DMS79 treated with DMSO at 0.1 percent for 48 hours (cell line): Measurements from ENCODE around the gene ADRM1.

Source experiments
- DNase-seq: peaks from one replicate; lab custom pipeline; 2025; lab: John Stamatoyannopoulos, UW

ADRM1 gene

DNA sequence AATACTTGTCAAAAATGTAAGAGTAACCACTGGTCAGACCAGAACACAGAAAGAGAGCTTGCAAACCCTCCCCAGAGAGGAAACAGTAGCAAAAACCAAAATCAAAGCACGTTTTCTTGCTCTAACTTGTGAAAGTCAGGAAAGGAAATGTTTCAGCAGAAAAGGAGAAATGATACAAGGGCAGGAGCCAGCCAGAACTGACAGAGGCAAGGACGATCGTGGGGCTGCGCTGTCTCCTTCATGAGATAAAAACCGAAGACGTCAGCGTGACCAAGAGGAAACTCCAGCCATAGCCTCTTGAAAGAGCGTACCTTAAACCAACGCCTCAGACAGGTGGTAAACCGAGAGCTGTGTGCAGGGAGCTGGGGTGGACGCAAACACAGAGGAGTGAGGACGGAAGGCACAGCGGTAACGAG lies 36.9 kb downstream of the ADRM1 start:
- no peak for DNase-seq

DNA sequence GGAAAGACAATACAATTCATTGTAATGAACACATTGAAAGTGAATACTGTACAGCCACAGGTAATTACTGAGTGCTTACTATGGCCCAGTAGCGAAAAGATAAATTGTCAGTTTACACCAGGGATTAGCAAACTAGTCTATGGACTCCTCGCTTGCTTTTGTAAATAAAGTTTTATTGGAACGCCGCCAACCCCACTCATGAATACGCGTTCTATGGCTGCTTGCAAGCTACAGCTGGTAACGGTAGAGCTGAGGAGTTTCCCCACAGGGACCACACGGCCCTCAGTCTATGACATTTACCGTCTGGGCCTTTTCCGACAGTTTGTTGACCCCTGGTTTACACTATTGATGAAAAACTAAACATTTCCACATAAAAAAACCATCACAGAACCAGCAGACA lies 40.1 kb downstream of the ADRM1 start:
- no peak for DNase-seq

DNA sequence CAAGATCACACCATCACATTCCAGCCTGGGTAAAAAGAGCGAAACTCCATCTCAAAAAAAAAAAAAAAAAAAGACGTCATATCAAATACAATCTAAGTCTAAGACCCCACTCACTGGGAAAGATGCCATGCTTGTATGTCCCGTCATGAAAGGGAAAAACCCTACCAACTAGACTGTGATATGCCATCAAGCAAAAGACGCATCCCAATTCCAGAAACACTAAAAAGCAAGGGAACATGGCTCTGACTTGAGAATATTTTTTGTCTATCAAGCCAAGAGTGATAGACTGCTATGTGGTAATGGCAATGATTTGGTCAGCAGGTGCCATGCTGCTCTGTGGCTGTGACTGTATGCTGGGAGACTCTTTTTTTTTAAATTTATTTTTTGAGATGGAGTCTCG lies 41.3 kb downstream of the ADRM1 start:
- no peak for DNase-seq

DNA sequence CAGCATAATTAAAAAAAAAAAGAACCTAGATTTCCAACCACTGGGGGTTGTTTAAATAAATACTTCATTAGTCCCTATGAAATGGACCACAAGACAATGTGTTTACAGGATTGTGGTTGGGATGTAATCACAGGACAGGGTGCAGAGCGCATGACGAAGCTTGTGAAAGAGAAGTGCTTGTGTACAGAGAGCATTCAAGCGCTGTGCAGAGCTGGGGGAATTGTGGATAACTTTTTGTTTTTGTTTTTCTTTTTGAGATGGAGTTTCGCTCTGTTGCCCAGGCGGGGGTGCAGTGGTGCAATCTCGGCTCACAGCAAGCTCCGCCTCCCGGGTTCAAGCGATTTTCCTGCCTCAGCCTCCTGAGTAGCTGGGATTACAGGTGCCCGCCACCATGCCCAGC lies 42.0 kb downstream of the ADRM1 start:
- no peak for DNase-seq

DNA sequence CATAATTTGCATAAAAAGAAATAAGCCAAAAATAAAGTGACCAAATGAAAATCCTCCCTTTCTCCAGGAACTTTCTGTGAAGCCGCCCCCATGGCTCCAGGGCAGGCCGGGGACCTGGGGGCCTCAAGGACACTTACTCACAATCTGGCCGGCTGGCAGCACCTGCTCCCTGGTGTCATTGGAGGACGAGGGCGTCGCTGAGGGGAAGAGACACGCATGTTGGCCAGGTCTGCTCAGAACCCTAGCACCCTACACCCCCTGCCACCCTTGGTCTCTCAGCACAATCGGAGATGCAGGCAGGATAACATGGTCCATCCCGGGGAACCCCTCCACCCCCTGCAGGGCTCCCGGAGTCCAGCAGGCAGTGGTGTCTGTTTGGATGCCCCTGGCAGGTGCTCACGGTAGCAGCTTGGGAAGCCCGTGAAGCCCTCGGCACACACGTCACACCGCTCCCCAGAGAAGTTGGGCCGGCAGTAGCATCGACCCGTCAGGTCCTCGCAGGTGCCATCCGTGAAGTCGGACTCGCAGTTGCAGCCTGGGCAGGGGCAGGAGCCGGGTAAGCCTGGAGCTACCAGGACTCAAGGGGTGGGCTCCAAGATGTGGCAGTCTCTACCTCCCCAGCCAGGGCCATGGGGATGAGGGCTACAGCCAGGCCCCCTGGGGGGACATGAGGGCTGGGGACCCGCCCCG lies 43.0 kb downstream of the ADRM1 start:
- DNase-seq = no peak

DNA sequence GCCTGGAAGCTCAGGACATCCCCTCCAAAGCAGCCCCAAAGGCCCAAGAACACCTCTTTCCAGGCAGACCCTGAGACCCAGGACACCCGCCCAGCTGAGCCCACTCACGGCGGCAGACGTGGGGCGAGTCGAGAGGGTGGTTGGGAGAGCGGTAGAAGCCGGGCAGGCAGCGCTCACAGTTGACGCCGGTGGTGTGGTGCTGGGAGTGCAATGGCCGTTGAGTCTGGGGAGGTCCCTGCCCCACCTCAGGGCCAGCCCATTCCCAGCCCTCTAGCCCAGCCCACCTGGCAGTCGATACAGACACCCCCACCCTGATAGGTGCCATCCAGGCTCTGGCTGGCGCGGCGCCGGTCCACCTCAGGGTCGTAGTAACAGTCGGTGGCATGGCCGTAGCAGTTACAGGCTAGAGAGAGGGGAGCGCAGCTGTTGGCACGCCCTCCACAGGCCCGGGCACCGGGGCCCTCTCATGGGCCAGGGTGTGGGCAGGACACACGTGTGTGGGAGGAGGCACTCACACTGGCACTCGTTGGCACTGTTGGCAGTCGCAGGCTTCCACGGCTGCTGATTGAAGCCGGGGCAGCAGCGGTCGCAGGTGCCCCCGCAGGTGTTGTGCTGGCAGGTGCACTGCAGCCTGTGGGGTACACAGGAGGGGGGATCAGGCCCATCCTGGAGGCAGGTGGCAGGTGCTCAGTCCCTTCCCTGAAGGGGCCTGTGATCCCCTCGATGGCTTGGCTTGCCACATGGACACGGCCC lies 43.8 kb downstream of the ADRM1 start:
- DNase-seq = no peak

DNA sequence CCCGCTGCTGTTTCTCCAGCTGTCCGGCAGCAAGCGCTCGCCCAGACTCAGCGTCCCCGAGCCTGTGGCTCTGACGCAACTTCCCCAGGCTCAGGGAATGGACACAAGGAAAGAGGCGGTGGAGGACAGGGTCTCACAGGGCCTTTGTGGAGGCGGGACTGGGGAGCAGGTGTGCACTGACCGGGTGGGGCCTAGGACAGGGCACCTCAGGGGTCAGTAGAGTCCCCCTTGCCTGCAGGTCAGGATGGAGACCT lies 44.3 kb downstream of the ADRM1 start:
- no peak for DNase-seq

DNA sequence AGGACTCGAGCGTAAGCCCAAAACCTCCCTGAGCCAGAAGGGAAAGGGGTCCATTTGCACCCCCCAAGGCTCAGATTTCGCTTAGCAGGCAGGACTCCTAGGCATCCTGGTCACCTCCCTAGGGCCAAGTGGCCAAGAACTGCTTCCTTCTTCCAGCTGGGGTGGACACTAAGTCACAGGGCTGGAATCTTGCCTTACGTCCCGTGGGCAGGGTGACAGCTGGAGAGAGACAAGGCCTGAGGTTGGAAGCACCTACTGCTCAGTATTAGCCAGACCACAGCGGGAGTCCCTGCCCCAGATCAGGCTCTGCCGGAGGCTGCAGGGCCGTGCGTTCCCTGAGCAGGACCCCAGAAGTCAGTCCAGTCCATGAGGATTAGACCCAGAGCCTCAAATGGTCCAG lies 44.6 kb downstream of the ADRM1 start:
- DNase-seq = no peak

DNA sequence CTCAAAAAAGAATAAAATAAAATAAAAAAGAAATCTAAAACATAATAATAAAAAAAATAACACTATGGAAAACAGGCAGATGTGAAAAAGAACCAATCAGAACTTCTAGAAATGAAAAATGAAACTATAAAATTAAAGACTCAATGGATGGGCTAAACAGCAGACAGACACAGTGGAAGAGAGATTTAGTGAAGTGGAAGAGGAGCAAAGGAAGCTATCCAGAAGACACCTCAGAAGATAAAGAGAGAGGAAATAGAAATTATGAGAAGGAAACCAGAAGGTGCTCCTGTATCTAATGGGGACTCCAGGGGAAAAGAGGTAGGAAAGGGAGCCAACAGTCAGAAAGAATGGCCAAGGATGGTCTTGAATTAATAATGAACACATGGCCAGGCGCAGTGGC lies 45.8 kb downstream of the ADRM1 start:
- no peak for DNase-seq

DNA sequence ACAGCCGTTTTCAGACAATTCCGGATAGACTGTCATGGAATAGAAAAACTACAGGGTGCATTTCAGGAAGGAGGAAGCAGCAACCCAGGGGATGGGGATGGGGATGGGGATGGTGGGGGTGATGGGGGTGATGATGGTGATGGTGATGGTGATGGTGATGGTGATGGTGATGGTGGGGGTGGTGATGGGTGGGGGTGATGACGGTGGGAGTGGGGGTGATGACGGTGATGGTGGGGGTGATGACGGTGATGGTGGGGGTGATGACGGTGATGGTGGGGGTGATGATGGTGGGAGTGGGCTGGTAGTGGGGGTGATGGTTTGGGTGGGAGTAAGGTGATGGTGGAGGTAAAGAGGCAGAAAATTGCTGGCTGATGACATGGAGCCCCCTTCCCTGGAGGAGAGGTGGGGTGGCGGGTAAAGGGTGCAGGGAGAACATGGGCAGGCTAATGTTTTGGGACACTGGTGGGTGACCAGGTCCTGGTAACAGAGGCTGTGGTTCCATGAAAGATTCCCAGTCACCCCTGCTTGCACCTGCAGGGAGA lies 46.8 kb downstream of the ADRM1 start:
- no peak for DNase-seq

DNA sequence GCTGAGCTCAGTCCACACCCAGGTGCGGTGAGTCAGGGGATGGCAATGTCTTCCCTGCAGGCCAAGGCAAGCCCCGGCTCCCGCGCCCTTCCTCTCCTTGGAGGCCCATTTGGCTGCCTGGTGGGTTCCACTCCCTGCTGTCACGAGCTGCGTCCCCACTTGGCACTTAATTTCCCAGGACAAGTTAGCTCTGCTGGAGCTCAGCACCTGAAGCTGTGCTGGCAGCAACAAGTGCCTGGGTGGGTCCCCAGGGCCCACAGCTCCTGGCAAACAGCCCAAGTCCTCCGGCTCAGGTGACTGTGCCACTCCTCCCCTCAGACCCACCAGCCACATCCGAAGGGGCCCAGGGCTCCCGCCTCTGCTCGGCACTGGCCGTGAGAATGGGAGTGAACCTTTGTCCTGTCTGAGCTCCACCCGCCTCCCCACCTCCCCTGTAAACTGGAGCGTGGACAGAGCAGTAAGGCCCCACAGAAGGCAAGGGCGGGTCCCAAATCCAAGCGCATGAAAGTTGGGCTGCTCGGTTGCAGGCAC lies 47.4 kb downstream of the ADRM1 start:
- DNase-seq = peak; percentile 65

DNA sequence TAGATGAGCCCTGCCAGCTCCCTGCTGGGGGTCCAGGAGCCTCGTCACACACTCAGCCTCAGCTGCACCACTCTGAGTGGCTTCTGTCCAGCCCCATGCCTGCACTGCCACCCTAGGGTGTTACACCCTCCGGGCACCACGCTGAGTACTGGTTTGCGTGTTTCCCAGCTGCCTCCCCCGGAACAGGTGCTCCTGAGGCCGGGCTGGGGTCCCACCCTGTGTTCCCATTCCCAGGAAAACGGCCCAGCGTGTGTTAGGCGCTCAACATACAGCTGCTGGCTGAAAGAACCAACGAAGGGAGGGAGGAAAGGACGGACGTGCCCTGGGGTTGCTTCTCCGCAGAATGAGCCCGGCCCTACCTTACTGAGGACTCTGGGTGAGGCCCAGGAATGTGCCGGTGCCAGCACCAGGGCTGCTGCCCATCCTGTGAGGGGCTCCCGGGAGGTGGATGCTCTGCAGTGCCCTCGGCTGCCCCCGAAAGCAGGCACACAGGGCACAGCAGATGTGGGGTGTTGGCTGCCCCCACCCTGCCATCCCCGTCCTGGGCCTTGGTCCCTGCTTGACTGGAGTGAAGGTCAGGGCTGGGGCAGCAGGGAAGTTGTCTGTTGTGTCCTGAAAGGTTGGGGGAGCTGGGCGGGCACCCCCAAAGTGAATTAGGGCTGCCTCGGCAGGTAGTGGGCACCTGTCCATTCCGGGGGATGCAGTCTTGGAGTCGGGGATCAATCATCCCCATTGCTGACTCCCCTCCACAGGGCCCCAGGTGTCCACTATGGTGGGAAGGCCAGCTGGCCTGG lies 48.0 kb downstream of the ADRM1 start:
- DNase-seq = no peak

DNA sequence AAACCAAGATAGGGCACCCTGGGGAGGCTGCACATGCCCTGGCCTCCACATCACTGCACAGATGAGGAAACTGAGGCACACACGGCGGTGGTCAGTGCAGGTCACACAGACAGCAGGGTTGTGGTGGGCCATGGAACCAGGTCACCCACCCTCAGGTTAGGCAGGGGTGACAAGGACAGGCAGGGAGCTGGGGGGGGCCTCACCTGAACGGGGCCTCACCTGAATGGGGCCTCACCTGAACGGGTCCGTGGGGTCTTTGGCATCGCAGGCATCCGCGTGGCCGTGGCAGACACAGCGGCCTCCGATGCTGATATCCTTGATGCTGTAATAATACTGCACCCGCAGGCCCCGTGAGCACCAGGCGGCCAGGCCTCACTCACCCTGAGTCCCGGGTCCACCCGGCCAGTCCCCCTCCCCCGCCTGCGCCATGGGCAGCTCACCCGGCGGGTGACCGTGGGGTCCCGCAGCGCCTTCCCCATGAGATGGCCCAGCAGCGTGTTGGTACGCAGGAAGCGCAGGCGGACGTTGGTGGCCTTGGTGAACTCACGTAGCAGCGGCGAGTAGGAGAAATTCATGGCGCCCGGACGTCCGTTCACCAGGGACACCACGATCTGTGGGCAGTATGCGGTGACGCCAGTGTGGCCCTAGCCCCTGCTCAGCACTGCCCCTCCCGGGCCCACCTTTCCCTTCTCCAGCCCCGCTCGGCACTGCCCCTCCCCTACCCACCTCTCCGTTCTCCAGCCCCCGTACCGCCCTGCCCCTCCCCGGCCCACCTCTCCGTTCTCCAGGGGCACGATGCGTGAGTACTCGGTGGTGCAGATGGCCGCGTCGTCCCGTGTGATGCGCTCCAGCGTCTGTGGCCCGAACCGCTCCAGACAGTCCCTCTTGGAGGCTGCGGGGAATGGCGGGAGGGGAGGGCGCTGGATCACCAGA lies 48.9 kb downstream of the ADRM1 start:
- DNase-seq = no peak

DNA sequence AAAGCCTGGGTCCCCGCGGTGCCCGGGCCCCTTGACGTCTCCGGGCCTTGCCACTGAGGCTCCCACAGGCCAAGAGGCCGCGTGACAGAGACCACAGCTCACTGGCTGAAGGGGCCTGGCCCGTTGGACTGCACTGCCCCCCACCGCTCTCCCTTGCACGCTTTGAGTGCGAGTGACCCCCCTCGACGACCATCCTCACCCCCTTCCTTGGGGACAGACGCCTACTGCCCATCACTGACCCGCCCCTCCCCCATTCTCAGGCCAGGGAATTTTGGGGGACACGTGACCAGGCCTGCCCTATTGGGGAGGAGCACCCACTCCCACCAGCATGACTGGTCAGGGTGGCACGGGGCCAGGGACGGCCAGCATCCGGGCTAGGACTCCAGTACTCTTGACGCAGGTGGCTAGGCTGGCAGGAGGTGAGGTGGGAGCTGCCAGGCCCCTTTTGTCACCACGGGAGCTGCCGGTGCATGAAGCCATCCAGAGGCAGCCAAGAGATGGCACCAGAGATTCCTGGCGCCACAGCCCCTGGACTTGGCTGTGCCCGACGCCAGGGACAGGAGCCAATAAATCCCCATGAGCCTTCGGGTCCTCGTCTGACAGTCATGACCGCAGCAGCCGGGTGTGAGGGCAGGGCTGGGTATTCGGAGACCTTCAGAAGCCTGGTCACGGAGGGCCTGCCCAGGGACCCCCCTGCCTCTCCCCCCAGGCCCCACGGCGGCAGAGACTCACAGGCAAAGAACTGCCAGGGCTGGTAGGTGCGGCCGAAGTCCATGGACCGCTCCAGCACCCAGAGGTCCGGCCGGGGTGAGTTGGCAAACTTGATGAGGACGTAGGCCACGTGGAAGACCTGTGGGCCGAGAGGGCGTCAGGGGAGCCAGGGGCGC lies 49.8 kb downstream of the ADRM1 start:
- DNase-seq = peak; percentile 79

DNA sequence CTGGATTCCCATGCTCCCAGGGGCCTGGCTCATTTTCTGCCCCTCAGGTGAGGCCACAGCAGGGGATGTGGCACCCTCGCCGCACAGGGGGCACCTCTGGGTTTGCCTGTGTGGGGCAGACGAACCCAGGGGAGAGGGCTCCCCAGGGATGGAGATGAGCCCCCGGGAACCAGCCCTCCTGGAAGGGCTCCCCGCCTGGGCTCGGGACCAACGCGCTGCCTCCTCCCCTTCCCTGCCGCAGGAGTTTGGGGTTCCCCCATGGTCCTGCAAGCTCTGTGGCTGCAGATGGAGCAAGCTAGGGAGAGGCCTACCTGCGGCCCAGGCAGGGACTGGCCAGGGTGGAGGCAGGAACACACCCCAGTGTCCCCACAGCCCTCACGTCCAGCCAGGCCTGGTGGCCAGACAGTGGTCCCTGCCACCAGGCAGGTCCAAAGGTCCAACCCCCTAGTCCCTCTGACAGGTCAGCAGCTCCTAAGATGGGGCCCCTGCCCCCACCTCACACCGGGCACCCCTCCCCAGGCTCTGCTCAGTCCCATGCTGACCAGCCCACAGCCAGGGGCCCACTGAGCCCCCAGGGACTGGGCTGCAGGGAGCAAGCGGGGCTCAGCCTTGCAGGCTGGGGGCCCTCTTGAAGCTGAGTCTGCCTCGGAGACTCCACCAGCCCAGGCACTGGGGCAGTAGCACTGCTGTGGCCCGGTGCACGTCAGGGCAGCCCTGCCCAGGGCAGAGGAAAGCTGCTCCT lies 50.7 kb downstream of the ADRM1 start:
- DNase-seq = no peak

DNA sequence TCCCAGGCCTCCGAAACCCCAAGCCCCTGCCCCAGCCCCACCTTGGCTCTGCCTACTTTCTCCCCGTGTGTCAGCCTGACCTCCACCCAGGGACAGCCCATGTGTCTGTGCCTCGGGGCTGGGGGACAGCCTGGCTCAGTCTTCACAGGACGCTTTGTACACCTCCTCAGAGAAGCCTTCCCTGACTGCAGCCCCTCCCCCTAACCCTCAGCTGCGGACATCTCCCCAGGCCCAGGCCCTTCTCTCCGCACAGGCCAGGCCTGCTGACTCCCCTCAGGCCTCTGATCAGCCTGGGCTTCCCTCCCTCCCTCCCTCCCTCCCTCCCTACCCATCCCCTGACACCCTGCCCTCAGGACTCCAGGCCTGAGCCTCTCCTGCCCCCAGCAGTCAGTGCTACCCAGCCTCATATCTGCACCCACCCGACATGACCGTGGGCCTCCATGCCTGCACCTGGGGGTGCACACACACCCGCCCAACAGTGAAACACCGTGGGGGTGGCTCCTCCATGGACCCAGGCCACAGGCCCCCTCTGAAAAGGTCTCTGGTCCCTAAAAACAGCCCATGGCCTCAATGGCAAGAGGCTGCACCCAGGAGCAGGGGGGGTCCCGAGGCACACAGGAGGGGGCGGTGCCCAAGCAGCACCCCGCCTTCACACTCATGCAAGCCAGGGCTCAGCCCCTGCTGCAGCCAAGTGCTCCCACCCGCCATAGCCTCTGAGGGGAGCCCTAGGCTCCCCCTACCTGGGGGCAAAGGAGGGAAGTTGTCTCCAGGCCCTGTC lies 51.4 kb downstream of the ADRM1 start:
- DNase-seq = no peak

DNA sequence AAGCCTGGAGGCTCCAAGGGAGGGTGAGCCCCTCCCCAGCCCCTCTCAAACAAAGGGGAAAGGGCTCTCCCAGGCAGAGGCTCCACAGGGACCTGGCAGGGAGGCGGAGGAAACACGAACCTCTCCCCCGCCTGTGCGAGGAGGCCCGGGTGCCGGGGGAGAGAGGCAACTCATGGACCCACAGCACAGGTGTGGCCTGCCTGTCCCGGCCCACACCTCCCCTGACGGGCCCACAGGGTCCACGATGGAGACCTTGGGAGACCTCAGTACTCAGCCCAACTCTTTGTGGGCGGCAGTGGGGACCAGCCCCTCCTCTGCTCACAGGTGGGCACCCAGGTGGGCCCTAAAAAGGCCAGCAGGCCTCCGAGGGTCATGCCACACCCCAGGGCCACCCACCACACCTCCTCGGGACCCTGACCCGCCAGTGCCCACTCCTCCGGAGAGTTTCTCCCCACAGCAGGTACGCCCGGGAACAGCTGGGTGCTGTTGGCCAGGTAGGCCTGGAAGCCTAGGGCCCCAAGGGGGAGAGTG lies 52.1 kb downstream of the ADRM1 start:
- DNase-seq = no peak

DNA sequence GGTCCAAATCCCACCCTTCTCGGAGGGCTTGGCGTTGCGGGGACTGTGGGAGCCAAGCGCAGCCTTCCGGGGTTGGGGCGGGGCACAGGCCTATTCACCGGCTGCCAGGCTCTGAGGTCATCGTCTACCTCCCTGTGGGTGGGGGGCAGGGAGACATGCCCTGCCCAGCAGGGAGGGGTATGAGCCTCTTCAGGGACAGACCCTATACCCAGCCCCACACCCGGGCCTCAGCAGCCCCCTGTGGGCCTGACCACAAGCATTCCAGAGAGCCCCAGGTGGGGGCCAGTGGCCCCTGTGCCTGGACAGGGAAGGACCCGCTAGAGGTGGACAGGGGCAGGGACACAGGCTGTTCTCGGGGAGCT lies 52.7 kb downstream of the ADRM1 start:
- DNase-seq = no peak
